Brain microvascular endothelial cell (primary cell): Measurements from ENCODE around the gene PLVAP.

Experiments
- DNase-seq: peaks from one replicate; pipeline ENCODE4 v3.0.0-alpha.2; 2020
- H3K27ac ChIP-seq: fragments of 250-450 bp; sonication (Bioruptor Pico); 2 replicates; pipeline ENCODE4 v1.5.1; 2020; ENCODE audit warnings: mild to moderate bottlenecking, moderate library complexity
- H3K27me3 ChIP-seq: fragments of 250-450 bp; sonication (Bioruptor Pico); replicated peaks from 2 replicates; pipeline ENCODE4 v1.5.1; 2020; ENCODE audit warnings: mild to moderate bottlenecking
- H3K36me3 ChIP-seq: fragments of 250-450 bp; sonication (Bioruptor Pico); replicated peaks from 2 replicates; pipeline ENCODE4 v1.5.1; 2020; ENCODE audit warnings: mild to moderate bottlenecking
- H3K4me3 ChIP-seq: 2 replicates; pipeline ENCODE4 v1.5.1; 2011; ENCODE audit warnings: low read depth, mild to moderate bottlenecking, control low read depth, low read length, moderate library complexity
- CTCF ChIP-seq: IDR thresholded peaks from 2 replicates; pipeline ENCODE4 v1.5.1; 2011; ENCODE audit warnings: low read depth, mild to moderate bottlenecking, moderate library complexity, low read length, control low read depth, inconsistent platforms; ENCODE audit errors: missing control alignments
- in situ Hi-C: cut with HindIII; loops from 2 replicates; pipeline ENCODE4 v1.10.0; 2017; ENCODE audit warnings: low sequenced_read_pairs, low pct_ligation_motif_present

Gene PLVAP

DNA sequence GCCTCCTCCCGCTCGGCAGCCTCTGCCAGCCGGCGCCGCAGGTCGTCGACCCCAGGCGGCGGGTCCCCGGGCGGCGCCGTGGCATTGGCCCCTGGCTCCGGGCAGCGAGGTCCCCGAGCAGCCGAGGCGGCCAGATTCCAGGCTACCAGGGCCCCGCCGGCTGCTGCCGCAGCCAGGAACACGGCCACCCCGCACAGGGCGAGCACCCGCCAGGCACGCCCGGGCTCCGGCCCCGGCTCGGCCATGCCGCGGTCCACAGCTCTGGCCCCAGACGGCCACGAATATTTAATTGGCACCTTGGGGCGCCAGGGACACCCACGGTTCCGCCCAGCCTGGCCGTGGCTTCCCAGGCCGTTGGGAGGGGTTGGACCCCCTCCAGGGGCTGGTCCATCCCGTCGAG, 16.8 kb upstream of the PLVAP start, which contains the start of gene CCDC194:
CCDC194 (minus strand) TSS at position 283 of the 400 bp plus-strand sequence; CDS start at position 245, 38 bp downstream.
- in situ Hi-C loops = no loop called here
- Histone ChIP-seq H3K27me3 (no peaks in the 10 kb centered on the region), H3K36me3 (no peaks in the 10 kb centered on the region), H3K27ac (no peak within 1 kb of the TSS), H3K4me3 (no peak within 1 kb of the TSS)
- no peak for TF ChIP-seq CTCF
- no peak for DNase-seq

GRCh38 chr19:17393002-17393401, 15.9 kb upstream of the PLVAP start:
- Histone ChIP-seq H3K27ac (no peak overlapping the region), H3K4me3 (no peak overlapping the region), H3K27me3 (no peaks in the 10 kb centered on the region), H3K36me3 (no peaks in the 10 kb centered on the region)
- in situ Hi-C loops = no loop called here
- no peak for DNase-seq
- no peak for TF ChIP-seq CTCF

GRCh38 chr19:17391371-17392151, 14.4 kb upstream of the PLVAP start:
- in situ Hi-C loops = no loop called here

DNA sequence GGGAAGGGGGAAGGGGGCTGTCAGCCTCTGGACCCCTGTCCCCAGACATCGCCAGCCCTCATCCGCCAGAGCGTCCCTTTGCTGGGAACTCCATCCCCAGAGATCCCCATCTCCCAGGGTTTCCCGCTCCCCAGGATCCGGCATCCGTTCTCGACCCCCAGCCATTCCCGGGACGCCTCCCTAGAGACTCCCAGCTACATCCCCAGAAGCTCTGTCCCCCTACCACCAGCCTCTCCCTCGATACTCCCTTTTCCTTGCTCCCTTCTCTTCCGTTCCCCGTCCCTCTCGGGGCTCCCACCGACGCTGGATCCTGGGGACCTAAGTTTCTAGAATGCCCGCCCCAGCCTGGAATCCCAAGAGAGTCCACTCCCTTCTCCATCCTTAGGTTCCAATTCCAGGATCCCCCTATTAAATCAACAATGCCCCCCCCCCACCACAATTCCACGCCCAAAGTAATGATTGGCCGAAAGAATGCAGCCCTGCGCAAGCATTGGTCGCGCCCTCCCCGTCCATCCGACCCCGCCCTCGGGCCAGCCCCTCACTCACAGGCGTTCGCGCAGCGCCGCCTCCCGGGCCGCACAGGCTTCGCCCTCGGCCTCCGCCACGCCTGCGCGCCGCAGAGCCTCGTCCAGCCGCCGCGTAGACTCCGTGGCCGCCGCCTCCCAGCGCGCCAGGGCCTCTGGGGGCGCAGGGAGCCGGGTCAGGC, 13.7 kb upstream of the PLVAP start:
- TF ChIP-seq CTCF = peak; percentile 61
- H3K27ac ChIP-seq = no peak overlapping the region
- in situ Hi-C loops = no loop called here
- no peaks in the 10 kb centered on the region for H3K27me3 ChIP-seq
- peak overlapping the region; percentile 59 for H3K4me3 ChIP-seq
- peak; percentile 88 for DNase-seq
- H3K36me3 ChIP-seq = no peaks in the 10 kb centered on the region

More at GRCh38 chr19:17391371-17392151, 14.4 kb upstream of the PLVAP start:
- no peak for DNase-seq
- H3K27me3 ChIP-seq = no peaks in the 10 kb centered on the region
- TF ChIP-seq CTCF = no peak
- H3K27ac ChIP-seq = no peak overlapping the region
- H3K36me3 ChIP-seq = no peaks in the 10 kb centered on the region
- H3K4me3 ChIP-seq = peak overlapping the region; percentile 38

GRCh38 chr19:17389957-17390664, 13.0 kb upstream of the PLVAP start:
- in situ Hi-C loops = no loop called here

More at GRCh38 chr19:17389957-17390664, 13.0 kb upstream of the PLVAP start:
- H3K4me3 ChIP-seq = peak overlapping the region; percentile 59
- no peaks in the 10 kb centered on the region for H3K36me3 ChIP-seq
- no peak for TF ChIP-seq CTCF
- DNase-seq = no peak
- H3K27ac ChIP-seq = no peak overlapping the region
- no peaks in the 10 kb centered on the region for H3K27me3 ChIP-seq
